ENCODE results near the gene EHMT2.
"Not testable (repeated sequence)": the region's sequence is repeated elsewhere in the genome, so short reads cannot be mapped to it uniquely, and the experiment has no call there.

GRCh38 chr6:31857774-31858173 lies 39.7 kb downstream of the EHMT2 start:
- TF ChIP-seq CTCF (conservative IDR thresholded peaks at IDR 0.05; ENCODE audit: low read depth, low read length); MXI1 (IDR thresholded peaks at IDR 0.05; ENCODE audit: borderline replicate concordance, low read depth, low read length); USF2 (IDR thresholded peaks at IDR 0.05; ENCODE audit: low read depth, low read length): not testable (repeated sequence)
